ENCODE measurements around the gene NKPD1. TPM values are rescaled to one million over a fixed set of nuclear protein-coding genes. Genes with fewer than 3 reads are reported as not detected.

NKPD1 gene
- total RNA-seq, 2 donors from 2014 or later, result 0.16 to 0.22 TPM

DNA sequence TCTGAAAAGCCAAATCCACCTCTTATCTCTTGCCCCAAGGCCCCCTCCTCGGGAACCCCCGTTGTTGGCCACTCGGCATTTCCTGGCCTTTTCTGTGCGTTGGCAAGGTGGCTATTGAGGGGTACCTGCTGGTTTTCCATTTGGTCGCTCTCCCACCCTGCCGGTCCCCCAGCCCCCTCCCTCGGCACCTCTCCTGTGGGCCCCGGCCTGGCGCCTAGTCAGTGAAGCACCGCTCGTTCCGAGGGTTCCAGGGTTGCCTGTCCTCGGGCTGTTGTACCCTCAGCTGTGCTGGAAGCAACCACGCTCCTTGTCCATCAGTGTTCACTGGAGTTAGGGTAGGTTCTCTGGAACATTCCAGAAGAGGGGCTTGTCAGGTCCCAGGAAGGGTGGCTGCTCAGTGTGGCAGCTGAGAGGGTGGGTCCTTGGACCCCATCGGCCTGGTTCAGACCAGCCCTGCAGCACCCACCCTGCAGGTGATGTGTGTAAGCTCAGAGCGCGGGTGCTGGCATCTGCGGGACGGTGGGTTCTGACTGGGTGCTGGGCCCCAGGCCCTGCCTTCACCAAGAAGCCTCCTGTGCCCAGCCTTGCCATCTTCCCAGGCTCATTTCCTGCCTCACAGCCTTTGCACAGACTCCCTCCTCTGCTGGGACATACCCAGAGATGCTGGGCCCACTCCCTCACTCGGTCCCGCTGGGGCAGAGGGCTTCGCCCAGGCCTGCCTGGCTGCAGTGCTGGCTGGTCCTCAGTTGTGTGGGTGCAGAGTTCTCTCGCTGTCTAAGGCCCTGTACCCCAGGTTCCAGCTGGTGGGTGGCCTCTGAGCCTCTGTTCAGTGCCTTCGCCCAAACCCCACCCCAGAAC is 21.3 kb downstream of the NKPD1 start:
- Histone ChIP-seq H3K27me3 (no peaks in the 10 kb centered on the region), H3K4me3 (no peak overlapping the region), H3K36me3 (peaks cover 25% of the 10 kb centered on the region), H3K4me1 (peaks cover 0 to 24% of the 10 kb centered on the region in 2 donors), H3K27ac (no peak overlapping the region), H3K9me3 (no peaks in the 10 kb centered on the region)
- TF ChIP-seq, protein P1, sequence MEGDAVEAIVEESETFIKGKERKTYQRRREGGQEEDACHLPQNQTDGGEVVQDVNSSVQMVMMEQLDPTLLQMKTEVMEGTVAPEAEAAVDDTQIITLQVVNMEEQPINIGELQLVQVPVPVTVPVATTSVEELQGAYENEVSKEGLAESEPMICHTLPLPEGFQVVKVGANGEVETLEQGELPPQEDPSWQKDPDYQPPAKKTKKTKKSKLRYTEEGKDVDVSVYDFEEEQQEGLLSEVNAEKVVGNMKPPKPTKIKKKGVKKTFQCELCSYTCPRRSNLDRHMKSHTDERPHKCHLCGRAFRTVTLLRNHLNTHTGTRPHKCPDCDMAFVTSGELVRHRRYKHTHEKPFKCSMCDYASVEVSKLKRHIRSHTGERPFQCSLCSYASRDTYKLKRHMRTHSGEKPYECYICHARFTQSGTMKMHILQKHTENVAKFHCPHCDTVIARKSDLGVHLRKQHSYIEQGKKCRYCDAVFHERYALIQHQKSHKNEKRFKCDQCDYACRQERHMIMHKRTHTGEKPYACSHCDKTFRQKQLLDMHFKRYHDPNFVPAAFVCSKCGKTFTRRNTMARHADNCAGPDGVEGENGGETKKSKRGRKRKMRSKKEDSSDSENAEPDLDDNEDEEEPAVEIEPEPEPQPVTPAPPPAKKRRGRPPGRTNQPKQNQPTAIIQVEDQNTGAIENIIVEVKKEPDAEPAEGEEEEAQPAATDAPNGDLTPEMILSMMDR (IDR thresholded peaks at IDR 0.05), result no peak
- no peak for DNase-seq (ENCODE audit: low spot score)

DNA sequence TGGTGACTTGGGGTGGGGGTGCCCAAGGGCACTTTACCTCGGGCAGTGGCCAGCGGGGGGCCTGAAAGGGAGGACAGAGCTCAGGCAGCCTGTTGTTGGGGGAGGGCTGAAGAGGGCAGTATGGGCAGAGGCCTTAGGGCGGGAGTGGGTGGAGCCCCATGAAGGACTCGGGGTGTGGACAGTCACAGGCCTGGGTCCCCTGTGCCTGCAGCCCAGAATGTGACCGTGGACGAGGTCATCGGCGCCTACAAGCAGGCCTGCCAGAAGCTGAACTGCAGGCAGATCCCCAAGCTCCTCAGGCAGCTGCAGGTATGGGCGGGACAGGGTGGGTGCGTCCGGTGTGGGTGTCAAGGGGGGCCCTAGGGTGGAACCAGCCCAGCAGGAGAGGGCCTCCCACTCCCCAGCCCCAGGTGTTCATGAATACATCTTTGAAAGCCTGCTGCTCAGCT is 22.5 kb downstream of the NKPD1 start:
- Histone ChIP-seq H3K36me3 (peaks cover 21% of the 10 kb centered on the region), H3K4me3 (no peak overlapping the region), H3K27me3 (no peaks in the 10 kb centered on the region), H3K4me1 (peaks cover 0 to 24% of the 10 kb centered on the region in 2 donors), H3K27ac (no peak overlapping the region), H3K9me3 (no peaks in the 10 kb centered on the region)
- TF ChIP-seq, protein P1 (IDR thresholded peaks at IDR 0.05), result no peak
- DNase-seq (ENCODE audit: low spot score), result no peak

DNA sequence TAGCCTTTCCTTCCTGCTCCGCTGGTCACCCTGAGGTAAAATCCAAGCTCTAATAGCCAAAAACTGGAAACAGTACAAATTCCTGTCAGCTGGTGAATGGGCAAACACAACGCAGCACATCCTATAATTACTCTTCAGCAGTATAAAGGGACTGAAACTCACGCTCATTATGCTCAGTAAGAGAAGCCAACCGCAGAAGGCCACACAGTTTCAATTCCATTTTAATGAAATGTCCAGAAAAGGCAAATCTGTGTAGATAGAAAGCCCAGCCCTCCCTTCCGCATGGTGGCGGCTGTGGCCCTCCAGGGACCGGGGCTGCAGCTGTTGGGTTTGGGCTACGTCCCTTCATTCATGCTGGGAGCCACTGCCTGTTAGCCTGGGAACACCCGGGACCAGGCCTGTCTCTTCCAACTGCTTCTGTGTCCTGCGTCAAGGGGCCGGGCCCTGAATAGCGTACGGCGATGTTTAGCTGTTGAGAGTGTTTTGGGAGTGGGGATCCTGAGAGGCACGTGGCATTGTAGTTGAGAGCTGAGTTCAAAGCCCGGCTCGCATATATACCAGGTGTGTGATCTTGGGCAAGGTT is 23.5 kb downstream of the NKPD1 start:
- H3K4me1 ChIP-seq, result peaks cover 0 to 24% of the 10 kb centered on the region in 2 donors
- H3K27ac ChIP-seq, result peak overlapping the region; percentile 9 to 60
- H3K4me3 ChIP-seq, result no peak overlapping the region
- TF ChIP-seq, protein P1 (IDR thresholded peaks at IDR 0.05), result no peak
- H3K9me3 ChIP-seq, result no peaks in the 10 kb centered on the region
- H3K27me3 ChIP-seq, result no peaks in the 10 kb centered on the region
- peaks cover 15% of the 10 kb centered on the region for H3K36me3 ChIP-seq
- DNase-seq (ENCODE audit: low spot score), result no peak

DNA sequence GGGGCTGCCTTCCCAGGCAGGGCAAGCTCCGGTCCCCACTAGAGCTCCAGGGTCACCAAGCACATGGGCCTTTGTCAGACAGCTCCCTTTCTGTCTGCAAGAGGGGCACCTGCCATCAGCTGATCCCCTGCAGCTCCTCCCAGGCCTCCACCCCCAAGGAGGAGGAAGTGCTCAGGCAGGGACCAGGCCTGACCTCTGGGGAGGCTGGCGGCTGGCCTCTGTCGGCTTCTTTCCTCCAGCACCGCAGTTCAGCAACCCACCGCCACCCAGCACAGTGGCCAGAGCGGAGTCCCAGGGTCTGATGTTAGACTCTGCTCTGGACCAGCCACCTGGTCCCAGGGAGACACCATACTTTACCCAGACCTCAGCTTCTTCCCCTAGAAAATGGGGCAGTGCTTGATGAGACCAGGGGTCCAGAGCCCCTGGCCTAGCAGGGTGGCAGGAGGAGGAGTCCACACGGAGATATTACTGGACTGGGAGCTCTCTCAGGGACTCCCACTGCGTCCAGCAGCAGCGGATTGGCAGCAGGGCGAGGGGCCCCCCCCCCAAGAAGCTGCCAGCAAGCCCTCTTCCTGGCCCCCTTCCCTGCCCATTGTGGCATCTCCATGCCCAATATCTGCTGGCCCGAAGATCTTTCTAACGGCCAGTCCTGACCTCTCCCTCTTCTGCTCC is 24.1 kb downstream of the NKPD1 start:
- H3K4me3 ChIP-seq, result no peak overlapping the region

DNA sequence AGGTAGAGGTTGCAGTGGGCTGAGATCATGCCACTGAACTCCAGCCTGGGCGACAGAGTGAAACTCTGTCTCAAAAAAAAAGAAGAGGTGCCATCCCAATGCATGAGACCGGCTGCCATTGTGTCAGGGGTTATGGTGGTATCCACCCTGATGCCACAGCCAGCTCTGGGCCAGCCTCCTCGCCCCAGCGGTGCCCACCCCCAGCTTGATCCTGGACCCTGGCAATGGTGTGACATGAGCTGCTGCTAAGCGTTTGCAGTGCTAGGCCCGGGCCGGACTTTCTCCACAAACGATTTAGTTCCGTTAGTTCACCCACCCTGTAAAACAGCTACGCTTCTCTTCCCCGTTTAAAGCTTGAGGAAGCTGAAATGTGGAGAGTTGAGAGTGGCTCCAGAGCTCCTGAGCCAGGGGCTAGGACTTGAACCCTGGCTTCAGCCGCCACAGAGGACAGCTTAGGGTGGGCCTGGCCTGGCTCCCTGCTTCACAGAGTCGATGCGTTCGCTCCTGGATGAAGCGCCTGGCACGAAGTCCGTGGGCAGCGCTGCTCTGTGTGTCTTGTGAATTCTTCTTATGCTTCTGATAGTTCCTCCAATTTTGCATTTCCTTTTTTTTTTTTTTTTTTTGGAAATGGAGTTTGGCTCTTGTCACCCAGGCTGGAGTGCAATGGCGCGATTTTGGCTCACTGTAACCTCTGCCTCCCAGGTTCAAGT is 25.5 kb downstream of the NKPD1 start:
- H3K4me1 ChIP-seq, result peaks cover 0 to 24% of the 10 kb centered on the region in 2 donors

More for the DNA sequence above, 24.1 kb downstream of the NKPD1 start:
- TF ChIP-seq, protein P1 (IDR thresholded peaks at IDR 0.05), result no peak
- peak overlapping the region; percentile 9 to 60 for H3K27ac ChIP-seq
- H3K4me1 ChIP-seq, result peaks cover 0 to 24% of the 10 kb centered on the region in 2 donors
- H3K27me3 ChIP-seq, result no peaks in the 10 kb centered on the region
- H3K36me3 ChIP-seq, result peaks cover 10% of the 10 kb centered on the region
- DNase-seq (ENCODE audit: low spot score), result no peak
- no peaks in the 10 kb centered on the region for H3K9me3 ChIP-seq

More for the DNA sequence above, 25.5 kb downstream of the NKPD1 start:
- DNase-seq (ENCODE audit: low spot score), result no peak
- no peaks in the 10 kb centered on the region for H3K9me3 ChIP-seq
- TF ChIP-seq, protein P1 (IDR thresholded peaks at IDR 0.05), result no peak
- no peak overlapping the region for H3K4me3 ChIP-seq
- no peak overlapping the region for H3K27ac ChIP-seq
- no peaks in the 10 kb centered on the region for H3K27me3 ChIP-seq
- H3K36me3 ChIP-seq, result no peaks in the 10 kb centered on the region

Measured in right atrium auricular region (tissue), 2 donors.